ENCODE results near the gene ENOPH1. TPM values are rescaled to one million over a fixed set of nuclear protein-coding genes. Genes with fewer than 3 reads are reported as not detected.

Gene ENOPH1
- total and polyA plus RNA-seq, 4 donors = 64.8 to 129 (median 87.4) TPM

- H3K4me1 ChIP-seq (ENCODE audit: control insufficient read depth, insufficient read depth, low read length) = no peaks in the 10 kb centered on the region
- no peaks in the 10 kb centered on the region for H3K27me3 ChIP-seq (ENCODE audit: control insufficient read depth, insufficient read depth, low read length)
- H3K36me3 ChIP-seq (ENCODE audit: control insufficient read depth, insufficient read depth, low read length) = no peaks in the 10 kb centered on the region
- 92% methylated on average over 8 of the region's 10 CpGs for WGBS (ENCODE audit: insufficient coverage)
- no peak overlapping the region for H3K27ac ChIP-seq (ENCODE audit: low read depth, low read length)
- no peak overlapping the region for H3K4me3 ChIP-seq (ENCODE audit: low read depth, low read length)
- no peak for DNase-seq (ENCODE audit: low read depth in 4 of 6, low spot score in 6 of 6)
- H3K9me3 ChIP-seq (ENCODE audit: control insufficient read depth, insufficient read depth, low read length) = no peaks in the 10 kb centered on the region
Observed at GRCh38 chr4:82480771-82481505, 50.5 kb downstream of the ENOPH1 start.

GRCh38 chr4:82481506-82481840, 51.1 kb downstream of the ENOPH1 start:
- DNase-seq (ENCODE audit: low read depth in 4 of 6, low spot score in 6 of 6) = peak in 1 of 6 donors; percentile 90
- 64% methylated on average over 5 of the region's 6 CpGs for WGBS (ENCODE audit: insufficient coverage)
- Histone ChIP-seq H3K9me3 (ENCODE audit: control insufficient read depth, insufficient read depth, low read length) (no peaks in the 10 kb centered on the region), H3K4me1 (ENCODE audit: control insufficient read depth, insufficient read depth, low read length) (no peaks in the 10 kb centered on the region), H3K27me3 (ENCODE audit: control insufficient read depth, insufficient read depth, low read length) (no peaks in the 10 kb centered on the region), H3K27ac (ENCODE audit: low read depth, low read length) (no peak overlapping the region), H3K4me3 (ENCODE audit: low read depth, low read length) (no peak overlapping the region), H3K36me3 (ENCODE audit: control insufficient read depth, insufficient read depth, low read length) (no peaks in the 10 kb centered on the region)

- H3K27me3 ChIP-seq (ENCODE audit: control insufficient read depth, insufficient read depth, low read length) = no peaks in the 10 kb centered on the region
- WGBS (ENCODE audit: insufficient coverage) = 93% methylated on average over 4 of the region's 6 CpGs
- no peaks in the 10 kb centered on the region for H3K4me1 ChIP-seq (ENCODE audit: control insufficient read depth, insufficient read depth, low read length)
- H3K9me3 ChIP-seq (ENCODE audit: control insufficient read depth, insufficient read depth, low read length) = no peaks in the 10 kb centered on the region
- H3K27ac ChIP-seq (ENCODE audit: low read depth, low read length) = no peak overlapping the region
- no peaks in the 10 kb centered on the region for H3K36me3 ChIP-seq (ENCODE audit: control insufficient read depth, insufficient read depth, low read length)
- no peak for DNase-seq (ENCODE audit: low read depth in 4 of 6, low spot score in 6 of 6)
- no peak overlapping the region for H3K4me3 ChIP-seq (ENCODE audit: low read depth, low read length)
Observed at GRCh38 chr4:82482387-82482786, 52.0 kb downstream of the ENOPH1 start.

DNA sequence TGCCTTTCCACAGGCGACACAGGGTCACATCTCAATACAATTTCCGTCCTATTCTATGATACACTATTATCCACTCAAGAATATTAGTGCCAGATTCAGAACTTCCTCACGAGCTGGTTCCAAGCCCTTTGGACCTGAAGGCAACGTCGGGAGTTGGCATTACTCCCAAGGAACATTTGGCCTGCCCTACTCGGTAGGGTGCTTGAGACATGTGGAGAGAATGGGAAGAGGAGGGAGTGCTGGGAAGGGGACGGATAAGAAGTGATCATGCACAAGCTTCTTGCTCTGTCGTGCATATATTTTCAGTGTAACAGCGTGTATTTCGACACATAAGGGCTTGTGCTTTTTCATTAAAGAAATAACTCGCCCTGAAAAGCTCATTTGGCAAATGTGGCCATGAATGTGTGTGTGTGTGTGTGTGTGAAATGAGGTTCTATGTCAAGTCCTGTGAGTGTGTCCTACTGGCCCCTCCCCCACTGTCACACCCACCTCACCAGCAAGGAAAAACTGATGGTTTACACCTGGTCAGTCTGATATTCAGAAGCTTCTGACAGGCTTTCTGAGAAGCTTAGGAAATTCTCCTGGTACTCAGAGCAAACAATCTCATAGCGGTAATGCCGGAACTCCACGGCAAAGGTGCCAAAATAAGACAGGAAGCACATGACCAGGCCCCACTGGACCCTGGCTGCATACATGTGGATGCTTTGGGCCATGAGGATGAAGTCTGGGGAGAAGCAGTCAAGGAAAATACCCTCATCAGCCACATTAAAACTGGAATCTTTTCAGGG, 54.8 kb downstream of the ENOPH1 start:
- WGBS (ENCODE audit: insufficient coverage) = 83% methylated on average over 13 of the region's 14 CpGs
- DNase-seq (ENCODE audit: low read depth in 4 of 6, low spot score in 6 of 6) = peak in 1 of 6 donors; percentile 63

DNA sequence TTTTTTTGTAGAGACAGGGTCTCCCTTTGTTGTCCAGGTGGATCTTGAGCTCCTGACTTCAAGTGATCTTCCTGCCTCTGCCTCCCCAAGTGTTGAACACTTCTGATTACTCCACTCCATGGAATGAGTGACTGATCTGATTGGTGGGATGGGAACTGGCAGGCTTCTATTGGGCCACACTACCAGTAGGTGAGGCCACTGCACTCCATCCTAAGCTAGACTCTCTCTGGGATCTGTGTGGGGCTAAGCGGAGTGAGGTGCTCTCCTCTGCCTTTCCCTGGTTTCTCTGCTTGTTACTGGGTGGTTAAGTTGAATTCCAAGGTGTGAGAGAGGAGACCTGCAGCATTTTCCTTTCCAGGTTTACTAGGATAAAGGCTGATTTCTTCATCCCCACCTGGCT, 58.7 kb downstream of the ENOPH1 start:
- DNase-seq (ENCODE audit: low read depth in 4 of 6, low spot score in 6 of 6) = no peak
- H3K27me3 ChIP-seq (ENCODE audit: control insufficient read depth, insufficient read depth, low read length) = no peaks in the 10 kb centered on the region
- WGBS (ENCODE audit: insufficient coverage) = no CpG with 5 or more reads among the region's 1 CpG

More for the DNA sequence above, 54.8 kb downstream of the ENOPH1 start:
- Histone ChIP-seq H3K4me3 (ENCODE audit: low read depth, low read length) (no peak overlapping the region), H3K4me1 (ENCODE audit: control insufficient read depth, insufficient read depth, low read length) (no peaks in the 10 kb centered on the region), H3K36me3 (ENCODE audit: control insufficient read depth, insufficient read depth, low read length) (no peaks in the 10 kb centered on the region), H3K27ac (ENCODE audit: low read depth, low read length) (no peak overlapping the region), H3K27me3 (ENCODE audit: control insufficient read depth, insufficient read depth, low read length) (no peaks in the 10 kb centered on the region), H3K9me3 (ENCODE audit: control insufficient read depth, insufficient read depth, low read length) (no peaks in the 10 kb centered on the region)

DNA sequence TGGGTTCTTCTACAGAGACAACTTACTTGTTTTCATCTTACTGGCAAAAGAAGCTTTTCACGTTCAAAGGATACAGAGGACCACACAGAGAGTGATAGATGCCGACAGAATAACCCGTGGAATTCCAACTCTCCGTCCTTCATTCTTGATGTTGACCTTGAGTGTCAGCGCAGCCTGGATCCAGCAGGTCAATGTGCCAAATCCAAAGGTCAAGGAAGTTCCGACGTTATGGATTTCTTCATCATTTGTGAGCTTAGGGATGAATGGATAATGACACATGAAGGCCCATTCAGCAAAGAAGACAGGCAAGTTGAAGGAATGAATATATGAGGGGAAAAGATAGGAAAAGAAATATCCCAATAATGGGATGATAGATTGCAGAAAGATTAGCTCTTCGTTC, 59.6 kb downstream of the ENOPH1 start:
- DNase-seq (ENCODE audit: low read depth in 4 of 6, low spot score in 6 of 6) = no peak
- Histone ChIP-seq H3K4me3 (ENCODE audit: low read depth, low read length) (no peak overlapping the region), H3K9me3 (ENCODE audit: control insufficient read depth, insufficient read depth, low read length) (no peaks in the 10 kb centered on the region), H3K36me3 (ENCODE audit: control insufficient read depth, insufficient read depth, low read length) (no peaks in the 10 kb centered on the region), H3K27me3 (ENCODE audit: control insufficient read depth, insufficient read depth, low read length) (no peaks in the 10 kb centered on the region), H3K27ac (ENCODE audit: low read depth, low read length) (no peak overlapping the region), H3K4me1 (ENCODE audit: control insufficient read depth, insufficient read depth, low read length) (no peaks in the 10 kb centered on the region)
- 25% methylated on average over 7 of the region's 8 CpGs for WGBS (ENCODE audit: insufficient coverage)

More for the DNA sequence above, 58.7 kb downstream of the ENOPH1 start:
- Histone ChIP-seq H3K4me1 (ENCODE audit: control insufficient read depth, insufficient read depth, low read length) (no peaks in the 10 kb centered on the region), H3K4me3 (ENCODE audit: low read depth, low read length) (no peak overlapping the region), H3K27ac (ENCODE audit: low read depth, low read length) (no peak overlapping the region), H3K36me3 (ENCODE audit: control insufficient read depth, insufficient read depth, low read length) (no peaks in the 10 kb centered on the region), H3K9me3 (ENCODE audit: control insufficient read depth, insufficient read depth, low read length) (no peaks in the 10 kb centered on the region)

GRCh38 chr4:82491251-82491960, 61.0 kb downstream of the ENOPH1 start:
- H3K4me1 ChIP-seq (ENCODE audit: control insufficient read depth, insufficient read depth, low read length) = no peaks in the 10 kb centered on the region
- 61% methylated on average over 4 of the region's 10 CpGs for WGBS (ENCODE audit: insufficient coverage)
- DNase-seq (ENCODE audit: low read depth in 4 of 6, low spot score in 6 of 6) = peak in 1 of 6 donors; percentile 50
- no peaks in the 10 kb centered on the region for H3K27me3 ChIP-seq (ENCODE audit: control insufficient read depth, insufficient read depth, low read length)
- H3K4me3 ChIP-seq (ENCODE audit: low read depth, low read length) = no peak overlapping the region
- no peak overlapping the region for H3K27ac ChIP-seq (ENCODE audit: low read depth, low read length)
- H3K36me3 ChIP-seq (ENCODE audit: control insufficient read depth, insufficient read depth, low read length) = no peaks in the 10 kb centered on the region
- no peaks in the 10 kb centered on the region for H3K9me3 ChIP-seq (ENCODE audit: control insufficient read depth, insufficient read depth, low read length)

- no peaks in the 10 kb centered on the region for H3K27me3 ChIP-seq (ENCODE audit: control insufficient read depth, insufficient read depth, low read length)
- peaks cover 2% of the 10 kb centered on the region for H3K36me3 ChIP-seq (ENCODE audit: control insufficient read depth, insufficient read depth, low read length)
- DNase-seq (ENCODE audit: low read depth in 4 of 6, low spot score in 6 of 6) = no peak
- no peak overlapping the region for H3K27ac ChIP-seq (ENCODE audit: low read depth, low read length)
- H3K4me1 ChIP-seq (ENCODE audit: control insufficient read depth, insufficient read depth, low read length) = no peaks in the 10 kb centered on the region
- no peaks in the 10 kb centered on the region for H3K9me3 ChIP-seq (ENCODE audit: control insufficient read depth, insufficient read depth, low read length)
- no peak overlapping the region for H3K4me3 ChIP-seq (ENCODE audit: low read depth, low read length)
- WGBS (ENCODE audit: insufficient coverage) = 90% methylated on average over 2 of the region's 2 CpGs
Observed at GRCh38 chr4:82493721-82494425, 63.5 kb downstream of the ENOPH1 start.

- Histone ChIP-seq H3K27me3 (ENCODE audit: control insufficient read depth, insufficient read depth, low read length) (no peaks in the 10 kb centered on the region), H3K9me3 (ENCODE audit: control insufficient read depth, insufficient read depth, low read length) (no peaks in the 10 kb centered on the region), H3K36me3 (ENCODE audit: control insufficient read depth, insufficient read depth, low read length) (peaks cover 2% of the 10 kb centered on the region), H3K4me1 (ENCODE audit: control insufficient read depth, insufficient read depth, low read length) (no peaks in the 10 kb centered on the region), H3K27ac (ENCODE audit: low read depth, low read length) (no peak overlapping the region), H3K4me3 (ENCODE audit: low read depth, low read length) (no peak overlapping the region)
- DNase-seq (ENCODE audit: low read depth in 4 of 6, low spot score in 6 of 6) = peak in 1 of 6 donors; percentile 79
- WGBS (ENCODE audit: insufficient coverage) = 97% methylated on average over 4 of the region's 4 CpGs
Observed at GRCh38 chr4:82495666-82496065, 65.3 kb downstream of the ENOPH1 start.

Measured in spinal cord (tissue), 10 donors.